Omental fat pad (tissue), 4 donors: ENCODE results near the gene ETFB. TPM values are rescaled to one million over a fixed set of nuclear protein-coding genes. Genes with fewer than 3 reads are reported as not detected.

ENCODE experiments used
- ATAC-seq: fragments of 150-250 bp; one replicate; pipeline ENCODE4 v1.9.1; 2016; ENCODE audit warnings: mild to moderate bottlenecking, moderate library complexity; ENCODE audit not compliant: low FRiP score
- DNase-seq: peaks from one replicate; pipeline ENCODE4 v3.0.0-alpha.2; 2019; ENCODE audit warnings: low spot score
- total RNA-seq, 4 donors: library from RNA; depleted of rRNA; stranded (reverse); fragments of >200 nt; gene quantifications; one replicate each; pipeline ENCODE4 v1.1.0, GENCODE V29; 2016
- TF ChIP-seq, protein P1 (sequence below), 3 donors: fragments of 450-650 bp; IDR thresholded peaks; one replicate each; pipeline ENCODE4 v1.5.1; 2016 to 2017; ENCODE audit warnings: antibody characterized with exemption in 3 of 3, mild to moderate bottlenecking in 3 of 3, moderate library complexity in 2 of 3

The ETFB gene
- total RNA-seq, 4 donors from 2014 or later, result 136 to 251 (median 166) TPM

- no peak for DNase-seq
- TF ChIP-seq, protein P1, sequence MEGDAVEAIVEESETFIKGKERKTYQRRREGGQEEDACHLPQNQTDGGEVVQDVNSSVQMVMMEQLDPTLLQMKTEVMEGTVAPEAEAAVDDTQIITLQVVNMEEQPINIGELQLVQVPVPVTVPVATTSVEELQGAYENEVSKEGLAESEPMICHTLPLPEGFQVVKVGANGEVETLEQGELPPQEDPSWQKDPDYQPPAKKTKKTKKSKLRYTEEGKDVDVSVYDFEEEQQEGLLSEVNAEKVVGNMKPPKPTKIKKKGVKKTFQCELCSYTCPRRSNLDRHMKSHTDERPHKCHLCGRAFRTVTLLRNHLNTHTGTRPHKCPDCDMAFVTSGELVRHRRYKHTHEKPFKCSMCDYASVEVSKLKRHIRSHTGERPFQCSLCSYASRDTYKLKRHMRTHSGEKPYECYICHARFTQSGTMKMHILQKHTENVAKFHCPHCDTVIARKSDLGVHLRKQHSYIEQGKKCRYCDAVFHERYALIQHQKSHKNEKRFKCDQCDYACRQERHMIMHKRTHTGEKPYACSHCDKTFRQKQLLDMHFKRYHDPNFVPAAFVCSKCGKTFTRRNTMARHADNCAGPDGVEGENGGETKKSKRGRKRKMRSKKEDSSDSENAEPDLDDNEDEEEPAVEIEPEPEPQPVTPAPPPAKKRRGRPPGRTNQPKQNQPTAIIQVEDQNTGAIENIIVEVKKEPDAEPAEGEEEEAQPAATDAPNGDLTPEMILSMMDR (IDR thresholded peaks at IDR 0.05), result no peak
- ATAC-seq, result no peak
Measured at GRCh38 chr19:51347209-51347928, 18.8 kb downstream of the ETFB start.

DNA sequence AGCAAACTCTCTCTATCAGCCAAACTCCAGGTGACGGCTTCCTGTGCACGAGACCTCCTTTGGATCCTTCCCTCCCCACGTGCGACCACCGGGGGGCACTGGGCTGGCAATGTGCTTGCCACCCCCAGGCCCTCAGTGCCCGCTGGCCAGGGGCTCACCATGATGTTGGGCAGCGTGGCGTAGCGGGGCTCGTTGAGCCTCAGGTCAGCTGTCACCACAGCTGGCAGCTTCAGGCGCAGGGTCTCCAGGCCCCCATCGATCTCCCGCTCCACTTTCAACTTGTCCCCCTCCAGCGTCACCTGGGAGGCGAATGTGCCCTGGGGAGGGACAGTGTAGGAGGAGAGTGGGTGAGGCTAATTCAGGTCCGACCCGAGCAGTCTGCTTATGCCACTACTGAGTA is 19.4 kb downstream of the ETFB start:
- DNase-seq (no peak), ATAC-seq (no peak)
- TF ChIP-seq, protein P1 (IDR thresholded peaks at IDR 0.05), result no peak

- ATAC-seq, result no peak
- DNase-seq, result no peak
Measured at GRCh38 chr19:51345076-51345620, 21.0 kb downstream of the ETFB start.

DNA sequence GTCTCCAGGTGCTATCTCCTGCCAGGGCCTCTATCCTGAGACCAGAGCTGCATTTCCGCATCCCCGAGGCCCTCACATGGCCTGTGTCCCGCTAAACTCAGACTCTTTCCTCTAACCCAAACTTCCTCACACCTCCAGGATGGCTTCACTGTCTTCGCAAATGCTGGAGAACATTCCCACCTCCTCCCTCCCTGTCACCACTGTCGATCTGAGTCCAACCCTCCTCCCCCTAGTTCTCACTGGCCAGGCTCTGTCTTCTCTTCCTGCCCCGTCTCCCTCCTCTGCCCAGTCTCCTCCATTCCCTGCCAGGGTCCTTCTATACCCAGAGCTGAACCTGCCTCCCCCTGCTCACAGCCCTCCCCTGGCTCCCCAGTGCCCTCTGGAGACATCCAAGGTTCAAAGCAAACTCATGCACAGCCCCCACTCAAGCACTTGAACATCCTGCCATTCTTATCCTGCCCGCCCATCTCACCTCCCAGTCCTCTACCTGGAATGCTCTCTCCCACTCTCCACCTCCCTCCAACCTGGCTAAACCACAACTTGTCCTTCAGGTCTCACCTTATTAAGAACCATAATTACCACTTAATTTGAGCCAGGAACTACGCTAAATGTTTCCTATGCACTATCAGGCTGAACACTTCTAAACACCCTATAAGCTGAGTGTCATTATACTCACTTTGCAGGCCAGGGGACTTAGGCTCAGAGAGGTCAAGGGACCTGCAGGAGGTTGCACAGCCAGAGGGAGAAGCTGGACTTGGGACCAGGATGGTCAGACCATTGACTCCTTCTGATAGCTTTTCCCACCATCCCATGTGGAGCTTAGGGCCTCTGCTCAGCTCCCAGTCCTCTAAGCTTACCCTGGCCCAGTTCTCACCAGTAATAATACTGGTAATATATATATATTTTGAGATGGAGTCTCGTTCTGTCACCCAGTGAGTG is 23.3 kb downstream of the ETFB start:
- DNase-seq (no peak), ATAC-seq (no peak)
- TF ChIP-seq, protein P1 (IDR thresholded peaks at IDR 0.05), result no peak

More at GRCh38 chr19:51345076-51345620, 21.0 kb downstream of the ETFB start:
- TF ChIP-seq, protein P1 (IDR thresholded peaks at IDR 0.05), result no peak

GRCh38 chr19:51341976-51342580 is 24.1 kb downstream of the ETFB start, which contains the start of gene VSIG10L:
TSS of gene VSIG10L (minus strand) at chr19:51342139. CDS start at chr19:51342124, 15 bp downstream.
- ATAC-seq (no peak), DNase-seq (no peak)
- TF ChIP-seq, protein P1 (IDR thresholded peaks at IDR 0.05), result no peak

- DNase-seq (no peak), ATAC-seq (no peak)
- TF ChIP-seq, protein P1 (IDR thresholded peaks at IDR 0.05), result no peak
Measured at GRCh38 chr19:51341066-51341465, 25.1 kb downstream of the ETFB start.
